H9 (cell line): ENCODE results near the gene ERP27. TPM values are rescaled to one million over a fixed set of nuclear protein-coding genes. Genes with fewer than 3 reads are reported as not detected.

Experiments used
- DNase-seq: peaks from one replicate; pipeline ENCODE4 v3.0.0-alpha.2; 2017
- H2AFZ ChIP-seq: one replicate; pipeline ENCODE4 v1.6.1; 2013; ENCODE audit warnings: mild to moderate bottlenecking, low read length, control low read depth, moderate library complexity
- H2AK5ac ChIP-seq: 2 replicates; pipeline ENCODE4 v1.6.1; 2013; ENCODE audit warnings: low read length, control low read depth, mixed read lengths; ENCODE audit not compliant: insufficient read length
- H2BK120ac ChIP-seq: one replicate; pipeline ENCODE4 v1.6.1; 2013; ENCODE audit warnings: low read depth, mild to moderate bottlenecking, low read length, control low read depth, inconsistent platforms; ENCODE audit not compliant: poor library complexity, severe bottlenecking
- H2BK12ac ChIP-seq: 2 replicates; pipeline ENCODE4 v1.6.1; 2013; ENCODE audit warnings: low read length, control low read depth, mixed read lengths, low read depth; ENCODE audit not compliant: insufficient read length
- H2BK15ac ChIP-seq: 2 replicates; pipeline ENCODE4 v1.6.1; 2013; ENCODE audit warnings: low read depth, low read length, control low read depth
- H2BK20ac ChIP-seq: one replicate; pipeline ENCODE4 v1.6.1; 2013; ENCODE audit warnings: low read depth, mild to moderate bottlenecking, low read length, control low read depth, inconsistent platforms; ENCODE audit not compliant: poor library complexity, severe bottlenecking
- H2BK5ac ChIP-seq: 2 replicates; pipeline ENCODE4 v1.6.1; 2013; ENCODE audit warnings: low read length, control low read depth, mixed read lengths; ENCODE audit not compliant: insufficient read length
- H3K14ac ChIP-seq: 2 replicates; pipeline ENCODE4 v1.6.1; 2013; ENCODE audit warnings: low read length, control low read depth; ENCODE audit not compliant: insufficient read depth
- H3K18ac ChIP-seq: 2 replicates; pipeline ENCODE4 v1.6.1; 2013; ENCODE audit warnings: low read depth, mild to moderate bottlenecking, mixed read lengths, low read length, control low read depth; ENCODE audit not compliant: insufficient read length
- H3K23ac ChIP-seq: 2 replicates; pipeline ENCODE4 v1.6.1; 2013; ENCODE audit warnings: low read length, control low read depth, mixed read lengths, low read depth; ENCODE audit not compliant: insufficient read length
- H3K23me2 ChIP-seq: 2 replicates; pipeline ENCODE4 v1.6.1; 2013; ENCODE audit warnings: low read depth, mild to moderate bottlenecking, mixed read lengths, low read length, control low read depth; ENCODE audit not compliant: insufficient read length, poor library complexity, severe bottlenecking
- H3K27ac ChIP-seq: 2 replicates; pipeline ENCODE4 v1.5.1; 2013; ENCODE audit warnings: low read length, control low read depth, mixed read lengths, low read depth; ENCODE audit not compliant: insufficient read length
- H3K27me3 ChIP-seq: 2 replicates; pipeline ENCODE4 v1.6.1; 2013; ENCODE audit warnings: low read length, control low read depth, inconsistent platforms; ENCODE audit not compliant: insufficient read depth
- H3K4ac ChIP-seq: 2 replicates; pipeline ENCODE4 v1.6.1; 2013; ENCODE audit warnings: low read depth, mild to moderate bottlenecking, control low read depth, inconsistent platforms, low read length, moderate library complexity
- H3K4me1 ChIP-seq: 2 replicates; pipeline ENCODE4 v1.6.1; 2013; ENCODE audit warnings: low read length, control low read depth, inconsistent platforms; ENCODE audit not compliant: insufficient read depth
- H3K4me2 ChIP-seq: 2 replicates; pipeline ENCODE4 v1.6.1; 2013; ENCODE audit warnings: low read length, control low read depth, mixed read lengths; ENCODE audit not compliant: insufficient read length, insufficient read depth
- H3K56ac ChIP-seq: 2 replicates; pipeline ENCODE4 v1.6.1; 2013; ENCODE audit warnings: low read depth, mild to moderate bottlenecking, mixed read lengths, low read length, control low read depth; ENCODE audit not compliant: insufficient read length
- H3K79me1 ChIP-seq: 2 replicates; pipeline ENCODE4 v1.6.1; 2013; ENCODE audit warnings: low read depth, mild to moderate bottlenecking, moderate library complexity, low read length, control low read depth, inconsistent platforms; ENCODE audit not compliant: insufficient read depth, poor library complexity, severe bottlenecking
- H3K79me2 ChIP-seq: 2 replicates; pipeline ENCODE4 v1.6.1; 2013; ENCODE audit warnings: low read length, control low read depth, inconsistent platforms; ENCODE audit not compliant: insufficient read depth
- H3K9ac ChIP-seq: 2 replicates; pipeline ENCODE4 v1.6.1; 2013; ENCODE audit warnings: low read length, control low read depth, mixed read lengths; ENCODE audit not compliant: insufficient read length; ENCODE audit errors: extremely low read depth
- H3K9me3 ChIP-seq: one replicate; pipeline ENCODE4 v1.6.1; 2013; ENCODE audit warnings: low read depth, low read length, inconsistent platforms; ENCODE audit not compliant: control insufficient read depth
- H3T11ph ChIP-seq: one replicate; pipeline ENCODE4 v1.6.1; 2013; ENCODE audit warnings: mild to moderate bottlenecking, low read length, control low read depth, inconsistent platforms
- H4K20me1 ChIP-seq: one replicate; pipeline ENCODE4 v1.6.1; 2013; ENCODE audit not compliant: control insufficient read depth, insufficient read length, insufficient read depth
- H4K5ac ChIP-seq: 2 replicates; pipeline ENCODE4 v1.6.1; 2013; ENCODE audit warnings: low read depth, mild to moderate bottlenecking, mixed read lengths, low read length, control low read depth; ENCODE audit not compliant: insufficient read length
- H4K8ac ChIP-seq: replicated peaks from 2 replicates; pipeline ENCODE4 v1.6.1; 2013; ENCODE audit warnings: low read length, control low read depth, mixed read lengths, low read depth; ENCODE audit not compliant: insufficient read length
- H4K91ac ChIP-seq: 2 replicates; pipeline ENCODE4 v1.6.1; 2013; ENCODE audit warnings: low read depth, mild to moderate bottlenecking, moderate library complexity, mixed read lengths, low read length, control low read depth; ENCODE audit not compliant: insufficient read length
- H3K27ac Mint-ChIP-seq, 3 experiments: 2 replicates in 2 of 3; 3 replicates in 1 of 3; pipeline ENCODE4 v1.8.0; 2020 to 2021; ENCODE audit warnings: mixed read lengths in 3 of 3, mild to moderate bottlenecking in 1 of 3, moderate library complexity in 1 of 3
- H3K27me3 Mint-ChIP-seq: 2 replicates; pipeline ENCODE4 v1.8.0; 2021; ENCODE audit warnings: low read depth, mild to moderate bottlenecking, moderate library complexity, mixed read lengths
- H3K36me3 Mint-ChIP-seq, 3 experiments: 2 replicates in 2 of 3; 3 replicates in 1 of 3; pipeline ENCODE4 v1.8.0; 2020 to 2021; ENCODE audit warnings: low read depth in 3 of 3, mixed read lengths in 3 of 3; ENCODE audit not compliant: insufficient read depth in 1 of 3
- H3K4me1 Mint-ChIP-seq, 2 experiments: 2 replicates each; pipeline ENCODE4 v1.8.0; 2020; ENCODE audit warnings: mixed read lengths in 2 of 2
- H3K4me3 Mint-ChIP-seq, 2 experiments: 2 replicates in 1 of 2; 3 replicates in 1 of 2; pipeline ENCODE4 v1.8.0; 2020 to 2021; ENCODE audit warnings: mild to moderate bottlenecking in 2 of 2, mixed read lengths in 2 of 2, moderate library complexity in 1 of 2
- H3K9me3 Mint-ChIP-seq, 2 experiments: 2 replicates in 1 of 2; 3 replicates in 1 of 2; pipeline ENCODE4 v1.8.0; 2020; ENCODE audit warnings: mild to moderate bottlenecking in 2 of 2, mixed read lengths in 2 of 2, moderate library complexity in 1 of 2
- WGBS: extraction: QIAGEN DNeasy Blood & Tissue Kit; methylation state at CpG from one replicate; pipeline ENCODE4 v1.1.7; 2013; ENCODE audit warnings: missing lambda C conversion rate, low lambda C conversion rate, mixed read lengths; ENCODE audit not compliant: insufficient read length; ENCODE audit errors: extremely low coverage; 5-methylcytosine and 5-hydroxymethylcytosine counted together
- total RNA-seq: library from RNA; stranded (reverse); gene quantifications from 2 replicates; pipeline ENCODE4 v1.2.1, GENCODE V29; 2021
- TF ChIP-seq, protein P1 (sequence below): fragments of 200-600 bp; sonication (generic); conservative IDR thresholded peaks from 3 replicates; pipeline ENCODE4 v1.8.0; 2021; ENCODE audit warnings: antibody characterized with exemption, mild to moderate bottlenecking

Gene ERP27
- total RNA-seq, 1 experiment from 2014 or later = not detected

GRCh38 chr12:14958361-14959125, 20.2 kb upstream of the ERP27 start:
- H3K27me3 ChIP-seq = no peaks in the 10 kb centered on the region
- H3K79me2 ChIP-seq = no peaks in the 10 kb centered on the region
- H2AFZ ChIP-seq = no peak overlapping the region
- H3K27me3 Mint-ChIP-seq = no peaks in the 10 kb centered on the region
- H3K4me2 ChIP-seq = no peak overlapping the region
- H4K91ac ChIP-seq = no peak overlapping the region
- H3K14ac ChIP-seq = no peak overlapping the region
- H2BK15ac ChIP-seq = no peak overlapping the region
- H2AK5ac ChIP-seq = no peak overlapping the region
- no peak overlapping the region for H4K8ac ChIP-seq
- no peak overlapping the region for H3K27ac Mint-ChIP-seq
- H2BK20ac ChIP-seq = no peak overlapping the region
- H3K4me3 Mint-ChIP-seq = no peak overlapping the region
- H3K23ac ChIP-seq = no peak overlapping the region
- no peaks in the 10 kb centered on the region for H3K23me2 ChIP-seq
- no peak overlapping the region for H3K56ac ChIP-seq
- H4K5ac ChIP-seq = no peak overlapping the region
- no peak overlapping the region for H3K9ac ChIP-seq
- H3K18ac ChIP-seq = no peak overlapping the region
- H3K79me1 ChIP-seq = no peaks in the 10 kb centered on the region
- TF ChIP-seq, protein P1, sequence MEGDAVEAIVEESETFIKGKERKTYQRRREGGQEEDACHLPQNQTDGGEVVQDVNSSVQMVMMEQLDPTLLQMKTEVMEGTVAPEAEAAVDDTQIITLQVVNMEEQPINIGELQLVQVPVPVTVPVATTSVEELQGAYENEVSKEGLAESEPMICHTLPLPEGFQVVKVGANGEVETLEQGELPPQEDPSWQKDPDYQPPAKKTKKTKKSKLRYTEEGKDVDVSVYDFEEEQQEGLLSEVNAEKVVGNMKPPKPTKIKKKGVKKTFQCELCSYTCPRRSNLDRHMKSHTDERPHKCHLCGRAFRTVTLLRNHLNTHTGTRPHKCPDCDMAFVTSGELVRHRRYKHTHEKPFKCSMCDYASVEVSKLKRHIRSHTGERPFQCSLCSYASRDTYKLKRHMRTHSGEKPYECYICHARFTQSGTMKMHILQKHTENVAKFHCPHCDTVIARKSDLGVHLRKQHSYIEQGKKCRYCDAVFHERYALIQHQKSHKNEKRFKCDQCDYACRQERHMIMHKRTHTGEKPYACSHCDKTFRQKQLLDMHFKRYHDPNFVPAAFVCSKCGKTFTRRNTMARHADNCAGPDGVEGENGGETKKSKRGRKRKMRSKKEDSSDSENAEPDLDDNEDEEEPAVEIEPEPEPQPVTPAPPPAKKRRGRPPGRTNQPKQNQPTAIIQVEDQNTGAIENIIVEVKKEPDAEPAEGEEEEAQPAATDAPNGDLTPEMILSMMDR = no peak
- H3K4me1 ChIP-seq = peaks cover 8% of the 10 kb centered on the region
- H3K36me3 Mint-ChIP-seq = no peaks in the 10 kb centered on the region
- H3K27ac ChIP-seq = no peak overlapping the region
- no CpG with 5 or more reads among the region's 11 CpGs for WGBS
- no peaks in the 10 kb centered on the region for H3K9me3 ChIP-seq
- no peaks in the 10 kb centered on the region for H3K9me3 Mint-ChIP-seq
- no peak overlapping the region for H3K4ac ChIP-seq
- H3K4me1 Mint-ChIP-seq = peaks cover 12 to 13% of the 10 kb centered on the region in 2 experiments
- H2BK5ac ChIP-seq = no peak overlapping the region
- no peak for DNase-seq
- no peaks in the 10 kb centered on the region for H4K20me1 ChIP-seq
- H2BK120ac ChIP-seq = no peak overlapping the region
- no peak overlapping the region for H3T11ph ChIP-seq
- H2BK12ac ChIP-seq = no peak overlapping the region
